ENCODE measurements around the gene CD93.

The CD93 gene

DNA sequence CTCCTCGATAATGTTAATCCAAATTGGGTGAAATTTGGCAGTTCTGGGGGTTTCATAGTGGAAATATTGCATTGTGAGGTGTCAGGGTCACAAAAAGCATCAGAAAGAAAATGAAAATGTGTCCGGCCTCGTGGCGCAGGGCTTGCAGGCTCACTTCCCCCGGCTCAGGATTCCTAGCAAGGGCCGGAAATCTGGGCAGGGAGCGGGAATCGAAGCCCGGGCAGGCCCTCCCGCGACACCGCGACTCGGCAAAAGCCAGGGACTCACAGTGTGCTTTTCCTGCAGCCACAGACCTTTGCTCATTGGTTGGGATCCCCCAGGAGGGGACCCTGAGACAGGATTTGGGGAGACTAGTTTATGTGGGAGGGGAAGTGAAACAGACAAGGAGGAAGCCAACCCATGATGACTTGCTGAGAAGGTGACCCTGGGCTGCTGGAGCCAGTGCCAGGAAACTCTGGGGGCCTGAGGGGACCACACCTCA lies 847 bp upstream of the CD93 start:
- Histone ChIP-seq H3K36me3 (ENCODE audit: control insufficient read depth, insufficient read depth, low read length) (no peaks in the 10 kb centered on the region), H2AFZ (no peak overlapping the region), H3K4me3 (ENCODE audit: low read depth, low read length) (no peak overlapping the region), H3K9ac (no peak overlapping the region), H3K4me2 (ENCODE audit: low read length) (no peak overlapping the region), H3K27ac (peak overlapping the region; percentile 84), H3K4me1 (no peaks in the 10 kb centered on the region), H3K9me3 (ENCODE audit: control insufficient read depth, low read length) (no peaks in the 10 kb centered on the region), H3K79me2 (no peaks in the 10 kb centered on the region), H3K27me3 (ENCODE audit: control insufficient read depth, insufficient read depth, low read length) (no peaks in the 10 kb centered on the region)
- TF ChIP-seq, protein P1, sequence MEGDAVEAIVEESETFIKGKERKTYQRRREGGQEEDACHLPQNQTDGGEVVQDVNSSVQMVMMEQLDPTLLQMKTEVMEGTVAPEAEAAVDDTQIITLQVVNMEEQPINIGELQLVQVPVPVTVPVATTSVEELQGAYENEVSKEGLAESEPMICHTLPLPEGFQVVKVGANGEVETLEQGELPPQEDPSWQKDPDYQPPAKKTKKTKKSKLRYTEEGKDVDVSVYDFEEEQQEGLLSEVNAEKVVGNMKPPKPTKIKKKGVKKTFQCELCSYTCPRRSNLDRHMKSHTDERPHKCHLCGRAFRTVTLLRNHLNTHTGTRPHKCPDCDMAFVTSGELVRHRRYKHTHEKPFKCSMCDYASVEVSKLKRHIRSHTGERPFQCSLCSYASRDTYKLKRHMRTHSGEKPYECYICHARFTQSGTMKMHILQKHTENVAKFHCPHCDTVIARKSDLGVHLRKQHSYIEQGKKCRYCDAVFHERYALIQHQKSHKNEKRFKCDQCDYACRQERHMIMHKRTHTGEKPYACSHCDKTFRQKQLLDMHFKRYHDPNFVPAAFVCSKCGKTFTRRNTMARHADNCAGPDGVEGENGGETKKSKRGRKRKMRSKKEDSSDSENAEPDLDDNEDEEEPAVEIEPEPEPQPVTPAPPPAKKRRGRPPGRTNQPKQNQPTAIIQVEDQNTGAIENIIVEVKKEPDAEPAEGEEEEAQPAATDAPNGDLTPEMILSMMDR (IDR thresholded peaks at IDR 0.05): no peak

DNA sequence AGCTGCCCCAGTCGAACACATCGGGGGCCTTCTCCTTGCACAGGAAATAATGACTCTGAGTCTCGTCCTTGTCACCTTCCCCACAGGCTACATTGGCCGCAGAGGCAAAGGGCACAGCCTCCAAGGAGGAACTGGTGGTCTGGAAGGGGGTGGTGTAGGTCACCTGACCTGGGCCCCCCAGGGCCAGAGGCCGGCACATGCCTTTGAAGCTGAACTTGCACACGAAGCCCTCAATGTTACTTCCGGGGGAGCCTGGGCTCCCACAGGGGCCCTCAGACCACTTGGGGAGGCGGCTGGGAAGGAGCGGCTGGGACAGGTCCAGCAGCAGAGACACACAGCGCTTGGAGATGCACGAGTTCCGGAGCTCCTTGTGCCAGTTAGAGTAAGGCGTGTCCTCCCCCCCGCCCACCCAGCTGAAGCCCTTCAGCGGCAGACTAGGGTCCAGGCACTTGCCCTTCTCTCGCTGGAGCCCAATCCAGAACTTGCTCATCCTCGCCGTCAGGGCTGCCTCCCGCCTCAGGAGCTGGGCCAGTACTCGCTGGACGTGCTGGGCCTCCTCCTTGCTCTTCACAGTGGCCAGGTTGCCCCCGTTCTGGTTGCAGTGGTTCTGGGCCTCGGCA lies 578 bp downstream of the CD93 start:
- Histone ChIP-seq H3K9ac (no peak overlapping the region), H3K36me3 (ENCODE audit: control insufficient read depth, insufficient read depth, low read length) (no peaks in the 10 kb centered on the region), H3K9me3 (ENCODE audit: control insufficient read depth, low read length) (no peaks in the 10 kb centered on the region), H2AFZ (no peak overlapping the region), H3K4me1 (no peaks in the 10 kb centered on the region), H3K27ac (peak overlapping the region; percentile 84), H3K27me3 (ENCODE audit: control insufficient read depth, insufficient read depth, low read length) (no peaks in the 10 kb centered on the region), H3K79me2 (no peaks in the 10 kb centered on the region), H3K4me3 (ENCODE audit: low read depth, low read length) (peak overlapping the region; percentile 43), H3K4me2 (ENCODE audit: low read length) (peak overlapping the region; percentile 29)
- TF ChIP-seq, protein P1 (IDR thresholded peaks at IDR 0.05): no peak

DNA sequence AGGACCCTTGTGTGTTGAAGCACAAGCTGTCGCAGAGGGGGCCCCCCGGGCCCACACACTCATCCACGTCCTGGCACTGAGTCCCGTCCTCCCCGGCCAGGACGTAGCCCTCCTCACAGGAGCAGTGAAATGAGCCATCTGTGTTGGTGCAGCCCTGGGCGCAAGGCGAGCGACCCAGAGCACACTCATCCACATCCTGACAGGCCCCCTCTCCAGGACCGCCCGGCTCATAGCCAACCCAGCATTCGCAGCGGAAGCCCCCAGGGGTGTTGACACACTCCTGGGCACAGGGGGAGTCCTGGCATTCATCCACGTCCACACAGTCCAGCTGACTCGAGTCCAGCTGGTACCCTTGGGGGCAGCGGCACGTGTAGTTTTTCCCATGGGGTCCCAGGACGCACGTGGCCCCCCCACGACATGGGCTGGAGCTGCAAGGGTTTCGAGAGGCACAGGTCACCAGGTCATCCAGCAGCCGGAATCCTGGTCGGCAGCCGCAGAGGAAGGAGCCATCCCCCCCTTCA lies 1.2 kb downstream of the CD93 start:
- Histone ChIP-seq H3K9me3 (ENCODE audit: control insufficient read depth, low read length) (no peaks in the 10 kb centered on the region), H3K27me3 (ENCODE audit: control insufficient read depth, insufficient read depth, low read length) (no peaks in the 10 kb centered on the region), H3K9ac (no peak overlapping the region), H3K4me3 (ENCODE audit: low read depth, low read length) (peak overlapping the region; percentile 36), H3K4me2 (ENCODE audit: low read length) (no peak overlapping the region), H3K4me1 (no peaks in the 10 kb centered on the region), H3K79me2 (no peaks in the 10 kb centered on the region), H2AFZ (no peak overlapping the region), H3K36me3 (ENCODE audit: control insufficient read depth, insufficient read depth, low read length) (no peaks in the 10 kb centered on the region), H3K27ac (peak overlapping the region; percentile 72)
- TF ChIP-seq, protein P1 (IDR thresholded peaks at IDR 0.05): no peak

DNA sequence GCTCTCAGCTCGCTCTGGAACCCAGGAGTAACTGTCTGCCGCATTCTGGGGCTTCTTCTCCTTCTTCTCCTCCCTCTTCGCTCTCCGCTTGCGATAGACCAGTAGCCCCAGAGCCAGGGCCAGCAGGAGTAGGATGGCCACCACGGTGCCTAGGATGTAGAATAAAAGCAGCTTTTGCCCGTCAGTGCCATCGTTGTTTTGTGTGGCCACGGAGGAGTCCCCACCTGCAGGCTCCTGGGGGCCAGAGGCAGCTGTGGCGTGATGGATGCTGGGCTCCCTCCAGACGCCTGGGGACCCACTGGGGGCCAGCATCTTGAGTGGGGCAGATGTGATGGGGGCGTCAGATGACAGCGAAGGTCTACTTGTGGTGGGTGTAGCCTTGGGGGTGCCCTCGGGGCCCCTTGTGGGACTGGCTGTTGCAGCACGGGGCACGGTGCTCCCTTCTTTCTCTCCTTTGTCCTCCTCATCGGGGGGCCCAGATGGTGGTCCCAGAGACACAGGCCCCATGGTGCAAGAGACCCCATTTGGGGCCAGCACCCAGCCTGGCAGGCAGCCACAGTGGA lies 1.8 kb downstream of the CD93 start:
- Histone ChIP-seq H3K36me3 (ENCODE audit: control insufficient read depth, insufficient read depth, low read length) (no peaks in the 10 kb centered on the region), H3K27me3 (ENCODE audit: control insufficient read depth, insufficient read depth, low read length) (no peaks in the 10 kb centered on the region), H3K9ac (no peak overlapping the region), H3K79me2 (no peaks in the 10 kb centered on the region), H3K4me1 (no peaks in the 10 kb centered on the region), H3K4me3 (ENCODE audit: low read depth, low read length) (peak overlapping the region; percentile 28), H3K27ac (peak overlapping the region; percentile 72), H3K9me3 (ENCODE audit: control insufficient read depth, low read length) (no peaks in the 10 kb centered on the region), H3K4me2 (ENCODE audit: low read length) (peak overlapping the region; percentile 5), H2AFZ (no peak overlapping the region)
- TF ChIP-seq, protein P1 (IDR thresholded peaks at IDR 0.05): no peak
